ENCODE data around the gene EIF4G1.

Gene EIF4G1

DNA sequence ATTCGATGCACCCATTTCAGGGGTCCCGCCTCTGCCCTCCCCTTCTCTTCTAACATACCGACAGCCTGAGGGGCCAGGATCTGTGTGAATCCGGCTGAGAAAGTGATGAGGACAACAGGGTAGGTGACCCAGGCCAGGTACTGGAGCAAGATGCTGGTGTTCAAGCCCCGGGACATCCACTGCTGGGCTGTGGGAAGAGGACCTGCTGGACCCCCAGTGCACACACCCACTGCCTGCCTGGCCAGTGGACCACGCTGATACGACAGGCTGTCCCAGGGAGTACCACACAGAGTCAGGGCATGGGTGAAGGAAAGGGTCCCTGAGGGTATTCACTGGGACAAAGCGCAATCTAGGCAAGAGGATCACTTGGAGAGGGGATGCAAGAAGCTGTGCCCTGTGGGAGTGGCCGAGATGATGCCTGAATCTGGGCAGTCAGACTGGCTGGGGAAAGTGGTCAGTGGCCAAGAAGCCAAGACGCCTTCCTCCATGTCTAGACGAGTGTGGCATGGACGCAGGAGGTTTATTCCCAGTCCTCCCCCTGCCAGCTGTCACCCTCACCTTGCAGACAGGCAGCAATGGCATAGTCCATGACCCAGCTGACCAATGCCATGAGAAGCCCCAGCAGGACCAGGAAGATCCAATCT lies 43.8 kb downstream of the EIF4G1 start:
- no peak overlapping the region for H3K4me3 ChIP-seq (ENCODE audit: low read length)
- no peaks in the 10 kb centered on the region for H3K36me3 ChIP-seq (ENCODE audit: control insufficient read depth, insufficient read depth, low read length)
- H3K9ac ChIP-seq (ENCODE audit: low read length): no peak overlapping the region

DNA sequence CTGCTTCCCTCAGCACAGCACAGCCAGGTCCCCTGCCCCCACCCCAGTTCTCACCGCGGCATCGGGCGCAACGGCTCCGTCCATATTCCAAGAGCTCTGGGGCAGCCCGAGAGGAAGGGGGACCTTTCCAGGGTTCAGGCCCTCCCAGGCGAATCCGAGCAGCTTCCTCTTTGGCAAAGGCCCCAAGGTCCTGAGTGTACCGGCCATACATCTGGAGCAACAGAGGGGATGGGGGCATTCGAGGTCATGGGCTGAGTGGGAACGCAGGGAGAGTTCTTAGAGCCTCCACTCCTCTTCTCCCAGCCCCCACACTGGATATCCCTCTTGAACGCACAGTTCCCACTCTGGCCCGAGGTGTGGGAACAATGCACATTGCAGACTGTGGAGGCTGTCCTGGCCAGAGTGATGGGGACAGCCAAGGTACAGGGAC lies 44.5 kb downstream of the EIF4G1 start:
- no peak overlapping the region for H3K4me3 ChIP-seq (ENCODE audit: low read length)
- H3K9ac ChIP-seq (ENCODE audit: low read length): no peak overlapping the region
- peaks cover 17% of the 10 kb centered on the region for H3K4me1 ChIP-seq (ENCODE audit: control insufficient read depth, insufficient read depth, low read length)
- H3K9me3 ChIP-seq (ENCODE audit: control insufficient read depth, low read length): no peaks in the 10 kb centered on the region
- H3K27me3 ChIP-seq (ENCODE audit: control insufficient read depth, insufficient read depth, low read length): no peaks in the 10 kb centered on the region
- no peaks in the 10 kb centered on the region for H3K36me3 ChIP-seq (ENCODE audit: control insufficient read depth, insufficient read depth, low read length)

More for the DNA sequence above, 43.8 kb downstream of the EIF4G1 start:
- Histone ChIP-seq H3K4me1 (ENCODE audit: control insufficient read depth, insufficient read depth, low read length) (peaks cover 14% of the 10 kb centered on the region), H3K27me3 (ENCODE audit: control insufficient read depth, insufficient read depth, low read length) (no peaks in the 10 kb centered on the region), H3K9me3 (ENCODE audit: control insufficient read depth, low read length) (no peaks in the 10 kb centered on the region)

DNA sequence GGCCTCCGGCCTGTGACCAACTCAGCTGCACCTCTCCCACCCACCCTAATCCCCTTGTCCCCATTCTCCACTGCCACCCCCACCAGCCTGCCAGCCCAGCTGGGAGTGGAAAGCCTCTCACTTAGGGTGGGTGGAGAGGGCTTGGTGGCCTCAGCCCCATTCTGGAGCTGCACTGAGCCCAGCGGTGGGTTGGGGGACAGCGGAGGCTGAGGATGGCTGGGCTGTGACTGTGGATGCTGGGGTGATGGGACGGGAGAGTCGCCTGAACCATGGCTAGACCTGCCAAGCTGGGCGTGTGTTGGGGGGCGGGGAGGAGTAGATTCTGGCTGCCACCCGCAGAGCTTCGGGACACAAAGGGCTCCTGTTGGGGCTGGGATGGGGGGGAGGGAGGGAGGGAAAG lies 45.2 kb downstream of the EIF4G1 start:
- H3K9ac ChIP-seq (ENCODE audit: low read length): no peak overlapping the region
- no peak overlapping the region for H3K4me3 ChIP-seq (ENCODE audit: low read length)
- H3K36me3 ChIP-seq (ENCODE audit: control insufficient read depth, insufficient read depth, low read length): no peaks in the 10 kb centered on the region
- no peaks in the 10 kb centered on the region for H3K9me3 ChIP-seq (ENCODE audit: control insufficient read depth, low read length)
- no peaks in the 10 kb centered on the region for H3K27me3 ChIP-seq (ENCODE audit: control insufficient read depth, insufficient read depth, low read length)
- peaks cover 20% of the 10 kb centered on the region for H3K4me1 ChIP-seq (ENCODE audit: control insufficient read depth, insufficient read depth, low read length)

DNA sequence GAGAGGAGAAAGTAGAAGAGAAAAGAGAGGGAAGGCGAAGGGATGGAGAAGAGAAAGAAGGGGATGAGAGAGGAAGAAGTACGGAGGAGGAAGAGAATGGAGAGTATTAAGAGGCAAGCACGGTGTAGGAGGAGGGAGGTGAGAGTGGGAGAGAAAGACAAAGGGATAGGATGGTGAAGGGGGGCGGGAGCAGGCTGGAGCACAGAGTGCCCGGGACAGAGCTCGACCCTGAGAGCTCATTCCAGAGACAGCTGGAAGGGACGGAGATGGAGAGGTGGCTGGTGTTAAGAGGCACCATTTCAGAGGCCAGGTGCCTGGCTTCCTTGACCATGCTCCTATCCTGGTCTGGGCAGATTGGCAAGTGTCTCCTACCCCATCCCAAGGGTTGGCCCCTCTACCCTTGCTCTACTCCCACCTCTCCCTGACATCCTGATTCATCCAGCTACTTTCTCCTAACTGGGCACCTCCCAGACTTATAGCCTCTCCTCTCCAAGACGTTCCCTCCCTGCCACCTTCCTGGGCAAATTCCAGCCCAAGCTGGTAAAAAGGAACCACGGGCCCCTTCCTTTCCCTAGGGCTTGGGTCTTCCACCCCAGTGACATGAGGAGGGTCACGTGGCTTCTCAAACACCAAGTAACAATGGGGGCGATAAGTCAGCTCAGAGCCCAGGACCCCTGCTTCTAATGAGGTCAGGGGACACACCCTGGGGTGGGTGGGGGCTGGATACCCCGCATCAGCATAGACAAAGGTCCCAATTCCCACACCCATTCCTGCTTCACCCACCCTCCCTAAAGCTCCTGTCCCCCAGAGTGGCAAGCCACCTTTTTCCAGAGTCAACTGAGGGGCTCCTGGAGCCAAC lies 45.9 kb downstream of the EIF4G1 start:
- Histone ChIP-seq H3K9me3 (ENCODE audit: control insufficient read depth, low read length) (no peaks in the 10 kb centered on the region), H3K4me1 (ENCODE audit: control insufficient read depth, insufficient read depth, low read length) (peaks cover 20% of the 10 kb centered on the region), H3K9ac (ENCODE audit: low read length) (peak overlapping the region; percentile 69), H3K27me3 (ENCODE audit: control insufficient read depth, insufficient read depth, low read length) (no peaks in the 10 kb centered on the region), H3K4me3 (ENCODE audit: low read length) (peak overlapping the region; percentile 56), H3K36me3 (ENCODE audit: control insufficient read depth, insufficient read depth, low read length) (no peaks in the 10 kb centered on the region)

DNA sequence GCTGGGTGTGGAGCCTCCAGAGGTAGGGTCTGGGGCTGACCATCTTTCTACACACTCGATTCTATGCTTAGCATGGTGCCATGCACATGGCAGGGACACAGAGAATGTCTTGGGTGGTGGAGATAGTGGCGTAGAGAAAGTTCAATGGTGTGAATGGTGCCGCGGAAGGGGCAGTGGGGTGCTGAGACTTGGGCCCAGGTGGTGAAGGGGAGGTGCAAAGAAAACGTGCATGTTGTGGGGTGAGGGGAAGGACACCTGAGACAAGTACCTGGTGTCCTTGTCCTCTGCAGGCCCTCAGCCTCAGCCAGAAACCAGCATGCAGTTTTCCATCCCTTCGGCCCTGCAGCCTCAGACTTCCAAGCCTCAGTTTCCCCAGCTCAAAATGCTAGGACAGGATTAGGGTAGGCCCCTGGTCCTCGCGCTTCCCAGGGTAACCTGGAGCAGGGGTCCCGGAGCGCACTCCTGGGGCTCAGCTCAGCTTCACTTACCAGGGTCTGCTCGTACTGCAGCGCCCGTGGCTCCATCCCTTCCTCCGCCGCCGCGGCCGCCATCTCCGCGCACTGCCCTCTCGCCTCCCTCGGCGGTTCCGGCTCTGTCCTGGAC lies 46.6 kb downstream of the EIF4G1 start:
- H3K36me3 ChIP-seq (ENCODE audit: control insufficient read depth, insufficient read depth, low read length): no peaks in the 10 kb centered on the region
- H3K27me3 ChIP-seq (ENCODE audit: control insufficient read depth, insufficient read depth, low read length): no peaks in the 10 kb centered on the region
- H3K9ac ChIP-seq (ENCODE audit: low read length): peak overlapping the region; percentile 69
- H3K4me3 ChIP-seq (ENCODE audit: low read length): peak overlapping the region; percentile 56
- H3K4me1 ChIP-seq (ENCODE audit: control insufficient read depth, insufficient read depth, low read length): peaks cover 22% of the 10 kb centered on the region
- H3K9me3 ChIP-seq (ENCODE audit: control insufficient read depth, low read length): no peaks in the 10 kb centered on the region

DNA sequence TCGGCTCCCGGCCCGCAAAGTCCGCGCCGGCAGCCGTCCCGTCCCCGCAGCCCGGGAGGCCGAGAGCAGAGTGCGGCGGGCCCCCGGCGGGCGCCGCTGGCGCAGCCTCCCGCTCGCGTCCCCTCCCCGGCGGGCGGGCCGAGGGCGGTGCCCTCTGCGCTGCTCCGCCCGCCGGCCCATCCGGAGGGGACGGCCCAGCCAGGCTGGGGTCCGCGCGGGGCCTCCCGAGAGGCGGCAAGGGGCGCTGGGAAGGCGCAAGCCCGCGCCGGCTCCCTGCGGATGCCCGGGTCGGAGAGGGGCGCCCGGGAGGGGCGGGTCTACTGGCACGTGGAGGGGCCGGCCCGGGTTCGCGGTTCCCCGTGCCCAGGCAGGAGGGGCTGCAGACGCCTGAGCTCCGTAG lies 47.1 kb downstream of the EIF4G1 start, which contains the start of the genes CLCN2 and POLR2H:
TSS of gene CLCN2 (minus strand) at position 74 of the 400 bp plus-strand sequence. CDS start 126 bp downstream, outside the sequence.
TSS of gene POLR2H (plus strand) at position 179 of the 400 bp plus-strand sequence. CDS start 1,783 bp downstream, outside the sequence.
- Histone ChIP-seq H3K9ac (ENCODE audit: low read length) (peak within 1 kb of the TSS; percentile 97), H3K9me3 (ENCODE audit: control insufficient read depth, low read length) (no peaks in the 10 kb centered on the region), H3K4me3 (ENCODE audit: low read length) (peak within 1 kb of the TSS; percentile 91), H3K4me1 (ENCODE audit: control insufficient read depth, insufficient read depth, low read length) (peaks cover 26% of the 10 kb centered on the region), H3K36me3 (ENCODE audit: control insufficient read depth, insufficient read depth, low read length) (no peaks in the 10 kb centered on the region), H3K27me3 (ENCODE audit: control insufficient read depth, insufficient read depth, low read length) (no peaks in the 10 kb centered on the region)

DNA sequence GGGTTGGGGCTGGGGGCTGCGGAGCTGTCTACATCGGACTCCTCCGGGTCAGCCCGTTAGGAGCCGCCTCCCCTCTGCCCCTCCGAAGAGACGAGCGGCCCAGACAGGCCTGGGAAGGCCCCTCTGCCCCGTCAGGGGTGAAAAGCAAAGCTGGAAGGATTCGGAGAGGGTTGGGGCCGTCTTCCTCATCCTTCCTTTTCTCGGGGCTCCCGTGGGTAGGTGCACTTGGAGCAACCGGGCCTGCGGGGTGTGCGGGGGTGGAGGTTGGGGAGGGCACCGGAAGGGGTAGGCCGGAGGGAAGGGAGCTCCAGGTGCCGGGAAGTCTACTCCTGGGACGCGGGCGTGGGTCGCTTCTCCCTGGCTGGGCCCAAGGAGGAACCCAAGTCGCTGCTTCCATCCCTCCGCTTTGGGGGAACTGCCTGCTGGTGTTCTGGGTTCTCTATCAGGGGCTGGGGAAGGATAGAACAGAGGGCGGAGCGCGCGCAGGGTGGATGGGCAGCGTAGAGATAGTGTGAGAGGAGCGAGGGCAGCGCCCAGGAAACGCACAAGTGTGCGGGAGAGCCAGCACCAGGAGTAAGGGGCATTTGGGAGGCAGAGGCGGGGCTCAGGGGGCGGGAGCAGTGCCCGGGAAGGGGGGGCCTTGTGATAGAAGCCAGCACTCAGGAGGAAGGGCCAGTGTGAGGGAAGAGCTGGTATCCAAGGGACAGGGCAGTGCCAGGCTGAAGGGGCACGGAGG lies 47.7 kb downstream of the EIF4G1 start:
- Histone ChIP-seq H3K9me3 (ENCODE audit: control insufficient read depth, low read length) (no peaks in the 10 kb centered on the region), H3K4me1 (ENCODE audit: control insufficient read depth, insufficient read depth, low read length) (peaks cover 30% of the 10 kb centered on the region), H3K36me3 (ENCODE audit: control insufficient read depth, insufficient read depth, low read length) (no peaks in the 10 kb centered on the region), H3K27me3 (ENCODE audit: control insufficient read depth, insufficient read depth, low read length) (no peaks in the 10 kb centered on the region), H3K4me3 (ENCODE audit: low read length) (peak overlapping the region; percentile 91), H3K9ac (ENCODE audit: low read length) (peak overlapping the region; percentile 97)

DNA sequence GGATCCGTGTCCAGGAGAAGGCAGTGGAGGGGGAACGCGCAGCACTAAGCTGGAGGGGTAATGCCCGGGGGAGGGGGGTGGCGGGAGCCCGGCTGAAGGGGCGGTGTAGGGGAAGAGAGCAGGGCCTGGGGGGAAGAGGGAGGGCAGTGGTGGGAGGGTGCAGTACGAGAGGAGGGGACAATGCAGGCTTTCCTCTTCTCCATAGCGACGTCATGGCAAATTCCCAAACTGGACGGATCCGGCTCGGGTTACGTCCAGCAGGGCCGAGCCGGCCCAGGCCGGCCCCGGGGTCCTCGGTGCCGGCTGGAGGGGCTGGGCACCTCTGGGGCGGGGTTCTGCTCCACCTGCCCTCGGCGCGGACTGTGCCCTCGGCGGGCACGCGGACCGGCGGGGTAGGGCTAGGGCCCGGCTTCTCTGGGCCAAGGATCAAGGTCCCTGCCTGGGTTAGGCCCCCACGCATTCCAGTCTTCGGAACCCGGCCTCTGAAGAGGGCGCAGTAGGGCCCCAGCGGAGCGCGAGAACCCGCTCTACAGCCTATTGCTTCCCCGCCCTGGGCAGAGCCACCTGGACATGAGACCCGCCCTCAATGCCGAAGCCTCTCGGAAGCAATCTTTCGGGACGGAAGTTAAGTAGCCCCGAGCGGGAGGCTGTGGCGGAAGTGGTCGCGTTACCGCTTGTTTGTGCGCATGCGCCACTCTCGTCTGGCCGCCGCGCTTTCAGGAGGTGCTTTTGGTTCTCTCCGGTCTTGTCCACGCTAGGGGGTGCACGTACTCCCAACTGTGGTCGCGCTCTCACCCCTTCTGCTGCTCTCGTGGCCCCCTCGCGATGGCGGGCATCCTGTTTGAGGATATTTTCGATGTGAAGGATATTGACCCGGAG lies 48.5 kb downstream of the EIF4G1 start:
- Histone ChIP-seq H3K4me1 (ENCODE audit: control insufficient read depth, insufficient read depth, low read length) (peaks cover 30% of the 10 kb centered on the region), H3K9me3 (ENCODE audit: control insufficient read depth, low read length) (no peaks in the 10 kb centered on the region), H3K4me3 (ENCODE audit: low read length) (peak overlapping the region; percentile 91), H3K27me3 (ENCODE audit: control insufficient read depth, insufficient read depth, low read length) (no peaks in the 10 kb centered on the region), H3K9ac (ENCODE audit: low read length) (peak overlapping the region; percentile 97), H3K36me3 (ENCODE audit: control insufficient read depth, insufficient read depth, low read length) (no peaks in the 10 kb centered on the region)

DNA sequence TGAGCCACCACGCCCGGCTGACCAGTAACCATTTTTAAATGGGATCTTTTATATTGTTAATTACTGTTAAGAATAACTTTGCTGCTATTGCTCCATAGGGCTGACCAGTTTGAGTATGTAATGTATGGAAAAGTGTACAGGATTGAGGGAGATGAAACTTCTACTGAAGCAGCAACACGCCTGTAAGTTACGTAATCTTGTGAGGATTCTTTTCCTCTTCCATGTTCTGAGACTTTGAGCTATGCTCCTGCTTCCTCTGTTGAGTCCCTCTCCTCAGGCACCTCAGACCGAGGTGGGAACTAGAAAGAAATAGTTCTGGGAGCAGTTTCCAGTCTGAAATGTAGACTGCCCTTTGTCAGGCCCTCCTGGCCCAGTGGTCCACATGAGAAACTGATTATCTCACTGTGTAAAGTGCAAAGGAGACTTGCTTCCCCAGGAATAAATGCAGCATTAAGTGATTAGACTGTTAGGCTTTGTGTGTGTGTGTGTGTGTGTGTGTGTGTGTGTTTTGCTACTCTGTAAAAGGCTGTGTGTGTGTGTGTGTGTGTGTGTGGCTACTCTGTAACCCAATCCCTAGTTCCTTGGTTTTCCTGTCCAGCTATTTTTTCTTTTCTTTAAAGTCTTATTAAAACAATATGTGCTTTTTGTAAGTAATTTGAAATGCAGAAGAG lies 52.3 kb downstream of the EIF4G1 start:
- Histone ChIP-seq H3K4me3 (ENCODE audit: low read length) (no peak overlapping the region), H3K9me3 (ENCODE audit: control insufficient read depth, low read length) (no peaks in the 10 kb centered on the region), H3K36me3 (ENCODE audit: control insufficient read depth, insufficient read depth, low read length) (peaks cover 6% of the 10 kb centered on the region), H3K4me1 (ENCODE audit: control insufficient read depth, insufficient read depth, low read length) (peaks cover 25% of the 10 kb centered on the region), H3K9ac (ENCODE audit: low read length) (peak overlapping the region; percentile 36), H3K27me3 (ENCODE audit: control insufficient read depth, insufficient read depth, low read length) (no peaks in the 10 kb centered on the region)

DNA sequence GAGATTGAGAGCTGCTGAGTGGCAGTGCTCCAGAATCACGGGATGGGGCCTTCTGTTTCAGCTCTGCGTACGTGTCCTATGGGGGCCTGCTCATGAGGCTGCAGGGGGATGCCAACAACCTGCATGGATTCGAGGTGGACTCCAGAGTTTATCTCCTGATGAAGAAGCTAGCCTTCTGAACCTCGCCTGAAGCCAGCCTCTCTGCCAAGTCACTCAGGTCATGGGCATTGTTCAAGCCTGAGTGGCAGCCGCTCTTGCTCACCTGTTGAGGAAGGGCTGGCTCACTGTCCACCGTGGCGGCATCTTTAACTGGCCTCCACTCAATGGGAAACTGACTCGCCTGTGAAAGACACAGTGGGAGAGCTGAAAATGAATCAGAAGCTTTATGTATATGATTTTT lies 53.7 kb downstream of the EIF4G1 start:
- H3K36me3 ChIP-seq (ENCODE audit: control insufficient read depth, insufficient read depth, low read length): peaks cover 6% of the 10 kb centered on the region
- peaks cover 26% of the 10 kb centered on the region for H3K4me1 ChIP-seq (ENCODE audit: control insufficient read depth, insufficient read depth, low read length)
- H3K9me3 ChIP-seq (ENCODE audit: control insufficient read depth, low read length): no peaks in the 10 kb centered on the region
- no peak overlapping the region for H3K9ac ChIP-seq (ENCODE audit: low read length)
- peaks cover 4% of the 10 kb centered on the region for H3K27me3 ChIP-seq (ENCODE audit: control insufficient read depth, insufficient read depth, low read length)
- H3K4me3 ChIP-seq (ENCODE audit: low read length): no peak overlapping the region
